ENCODE data around the gene OLR1. TPM values are rescaled to one million over a fixed set of nuclear protein-coding genes. Genes with fewer than 3 reads are reported as not detected.

The OLR1 gene
- total RNA-seq, 2 experiments from 2014 or later: not detected

GRCh38 chr12:10155966-10156365, 16.0 kb downstream of the OLR1 start:
- Mint-ChIP-seq H3K9me3 (no peaks in the 10 kb centered on the region), H3K4me3 (no peak overlapping the region), H3K27ac (no peak overlapping the region), H3K4me1 (ENCODE audit: low read depth) (peaks cover 12% of the 10 kb centered on the region), H3K36me3 (ENCODE audit: low read depth) (no peaks in the 10 kb centered on the region), H3K27me3 (peaks cover 2% of the 10 kb centered on the region)
- TF ChIP-seq CTCF (IDR thresholded peaks at IDR 0.05): no peak
- CTCF ChIA-PET: no interaction called here
- no peak for ATAC-seq
- DNase-seq: no peak
- intact Hi-C loops (cut with micrococcal nuclease): loop anchor here (10.0 kb wide), 1 partner anchor 519 kb away; the partner anchor contains the start of gene STYK1
- POLR2A ChIA-PET: no interaction called here

- ATAC-seq: no peak
- H3K4me3 Mint-ChIP-seq: peak overlapping the region; percentile 76
- POLR2A ChIA-PET: no interaction called here
- CTCF ChIA-PET: interaction anchor here (0.9 to 2.5 kb wide), 6 partner anchors 11 to 213 kb away, joined by 3 to 10 read pairs (median 6); partner anchors contain the start of gene CLEC7A
- H3K27ac Mint-ChIP-seq: no peak overlapping the region
- TF ChIP-seq CTCF (IDR thresholded peaks at IDR 0.05): no peak
- H3K36me3 Mint-ChIP-seq (ENCODE audit: low read depth): no peaks in the 10 kb centered on the region
- intact Hi-C loops (cut with micrococcal nuclease): loop anchor here (10.0 kb wide), 1 partner anchor 521 kb away; the partner anchor contains the start of gene STYK1
- H3K9me3 Mint-ChIP-seq: no peaks in the 10 kb centered on the region
- DNase-seq: no peak
- peaks cover 12% of the 10 kb centered on the region for H3K4me1 Mint-ChIP-seq (ENCODE audit: low read depth)
- H3K27me3 Mint-ChIP-seq: peaks cover 2% of the 10 kb centered on the region
These were observed 17.8 kb downstream of the OLR1 start for GRCh38 chr12:10154145-10154496.

- Mint-ChIP-seq H3K4me1 (ENCODE audit: low read depth) (peaks cover 12% of the 10 kb centered on the region), H3K4me3 (peak overlapping the region; percentile 76), H3K27ac (peak overlapping the region; percentile 43), H3K9me3 (no peaks in the 10 kb centered on the region), H3K27me3 (peaks cover 2% of the 10 kb centered on the region), H3K36me3 (ENCODE audit: low read depth) (no peaks in the 10 kb centered on the region)
- DNase-seq (peak; percentile 68), ATAC-seq (peak; percentile 83)
- TF ChIP-seq CTCF (IDR thresholded peaks at IDR 0.05): peak; percentile 92
- intact Hi-C loops (cut with micrococcal nuclease): loop anchor here (2.0 to 10.0 kb wide), 2 partner anchors 37 to 521 kb away; partner anchors contain the start of gene STYK1
- ChIA-PET CTCF (interaction anchor here (0.6 to 4.3 kb wide), 51 partner anchors 10 to 596 kb away, joined by 3 to 35 read pairs (median 4); partner anchors contain the start of genes CLEC7A and GABARAPL1), POLR2A (interaction anchor here (0.7 to 0.9 kb wide), 3 partner anchors 36 to 187 kb away, joined by 3 to 4 read pairs (median 3); partner anchors contain the start of gene GABARAPL1)
These were observed 18.4 kb downstream of the OLR1 start for GRCh38 chr12:10153271-10154144.

- peaks cover 2% of the 10 kb centered on the region for H3K9me3 Mint-ChIP-seq
- peaks cover 15% of the 10 kb centered on the region for H3K4me1 Mint-ChIP-seq (ENCODE audit: low read depth)
- no peaks in the 10 kb centered on the region for H3K36me3 Mint-ChIP-seq (ENCODE audit: low read depth)
- TF ChIP-seq CTCF (IDR thresholded peaks at IDR 0.05): no peak
- ChIA-PET POLR2A (interaction anchor here (0.6 to 0.7 kb wide), 2 partner anchors 11 to 34 kb away, joined by 3 read pairs; no protein-coding TSS in a partner anchor), CTCF (interaction anchor here (1.5 to 4.3 kb wide), 4 partner anchors 11 to 598 kb away, joined by 4 to 35 read pairs (median 16); no protein-coding TSS in a partner anchor)
- DNase-seq: no peak
- intact Hi-C loops (cut with micrococcal nuclease): loop anchor here (2.0 to 10.0 kb wide), 2 partner anchors 39 to 523 kb away; partner anchors contain the start of gene STYK1
- no peak overlapping the region for H3K27ac Mint-ChIP-seq
- H3K4me3 Mint-ChIP-seq: no peak overlapping the region
- H3K27me3 Mint-ChIP-seq: peaks cover 2% of the 10 kb centered on the region
- ATAC-seq: no peak
These were observed 20.3 kb downstream of the OLR1 start for GRCh38 chr12:10151621-10152020.

All from activated CD8-positive, alpha-beta T cell treated with anti-CD3 and anti-CD28 coated beads for 36 hours (primary cell).